ENCODE measurements around the gene KCNK3.

GRCh38 chr2:26666671-26667070 lies 25.9 kb upstream of the KCNK3 start:
- TF ChIP-seq POLR2A (IDR thresholded peaks at IDR 0.05) (no peak), CTCF (IDR thresholded peaks at IDR 0.05) (no peak), EP300 (IDR thresholded peaks at IDR 0.05) (no peak)

Measured in ovary (tissue), 3 donors.